ENCODE results near the gene SEMA4F.
"Not testable (repeated sequence)": the region's sequence is repeated elsewhere in the genome, so short reads cannot be mapped to it uniquely, and the experiment has no call there.

The SEMA4F gene

GRCh38 chr2:74653985-74654882, at the start of gene SEMA4F:
TSS of gene SEMA4F (plus strand) at chr2:74654247. CDS start at chr2:74654377, 130 bp downstream.
- in situ Hi-C loops (cut with MboI; ENCODE audit: low sequenced_read_pairs) = no loop called here

- in situ Hi-C loops (cut with MboI; ENCODE audit: low sequenced_read_pairs) = no loop called here
These were observed 47.1 kb upstream of the SEMA4F start for GRCh38 chr2:74606927-74607326.

- in situ Hi-C loops (cut with MboI; ENCODE audit: low sequenced_read_pairs) = no loop called here
These were observed 36.9 kb upstream of the SEMA4F start for GRCh38 chr2:74617122-74617521.

- in situ Hi-C loops (cut with MboI; ENCODE audit: low sequenced_read_pairs) = no loop called here
These were observed 35.5 kb upstream of the SEMA4F start for GRCh38 chr2:74618410-74619083.

GRCh38 chr2:74619651-74620297, 34.3 kb upstream of the SEMA4F start:
- in situ Hi-C loops (cut with MboI; ENCODE audit: low sequenced_read_pairs) = no loop called here

- in situ Hi-C loops (cut with MboI; ENCODE audit: low sequenced_read_pairs) = no loop called here
These were observed 33.4 kb upstream of the SEMA4F start for GRCh38 chr2:74620671-74621070.

GRCh38 chr2:74625658-74626425, 28.2 kb upstream of the SEMA4F start:
- in situ Hi-C loops (cut with MboI; ENCODE audit: low sequenced_read_pairs) = no loop called here

GRCh38 chr2:74628538-74629105, 25.4 kb upstream of the SEMA4F start:
- in situ Hi-C loops (cut with MboI; ENCODE audit: low sequenced_read_pairs) = no loop called here

GRCh38 chr2:74630454-74630853, 23.6 kb upstream of the SEMA4F start:
- in situ Hi-C loops (cut with MboI; ENCODE audit: low sequenced_read_pairs) = not testable (repeated sequence)

- in situ Hi-C loops (cut with MboI; ENCODE audit: low sequenced_read_pairs) = no loop called here
These were observed 21.7 kb upstream of the SEMA4F start for GRCh38 chr2:74632209-74632938.

GRCh38 chr2:74632939-74633312, 21.1 kb upstream of the SEMA4F start:
- in situ Hi-C loops (cut with MboI; ENCODE audit: low sequenced_read_pairs) = no loop called here

GRCh38 chr2:74639550-74639949, 14.5 kb upstream of the SEMA4F start:
- in situ Hi-C loops (cut with MboI; ENCODE audit: low sequenced_read_pairs) = no loop called here

- in situ Hi-C loops (cut with MboI; ENCODE audit: low sequenced_read_pairs) = no loop called here
These were observed 8.7 kb upstream of the SEMA4F start for GRCh38 chr2:74645344-74645743.

GRCh38 chr2:74646201-74646600, 7.8 kb upstream of the SEMA4F start:
- in situ Hi-C loops (cut with MboI; ENCODE audit: low sequenced_read_pairs) = no loop called here

- in situ Hi-C loops (cut with MboI; ENCODE audit: low sequenced_read_pairs) = no loop called here
These were observed 7.1 kb upstream of the SEMA4F start for GRCh38 chr2:74646834-74647482.

GRCh38 chr2:74648009-74648443, 6.0 kb upstream of the SEMA4F start, which contains the start of gene M1AP:
TSS of gene M1AP (minus strand) at chr2:74648330. CDS start at chr2:74640275, 8,055 bp downstream.
- in situ Hi-C loops (cut with MboI; ENCODE audit: low sequenced_read_pairs) = no loop called here

- in situ Hi-C loops (cut with MboI; ENCODE audit: low sequenced_read_pairs) = no loop called here
These were observed 460 bp upstream of the SEMA4F start for GRCh38 chr2:74653589-74653984.

GRCh38 chr2:74655579-74655978, 1.5 kb downstream of the SEMA4F start:
- in situ Hi-C loops (cut with MboI; ENCODE audit: low sequenced_read_pairs) = no loop called here

GRCh38 chr2:74658516-74658915, 4.5 kb downstream of the SEMA4F start:
- in situ Hi-C loops (cut with MboI; ENCODE audit: low sequenced_read_pairs) = no loop called here

Measured in hTERT RPE-1 (cell line).